ENCODE results near the gene KCNQ1.

KCNQ1 gene

DNA sequence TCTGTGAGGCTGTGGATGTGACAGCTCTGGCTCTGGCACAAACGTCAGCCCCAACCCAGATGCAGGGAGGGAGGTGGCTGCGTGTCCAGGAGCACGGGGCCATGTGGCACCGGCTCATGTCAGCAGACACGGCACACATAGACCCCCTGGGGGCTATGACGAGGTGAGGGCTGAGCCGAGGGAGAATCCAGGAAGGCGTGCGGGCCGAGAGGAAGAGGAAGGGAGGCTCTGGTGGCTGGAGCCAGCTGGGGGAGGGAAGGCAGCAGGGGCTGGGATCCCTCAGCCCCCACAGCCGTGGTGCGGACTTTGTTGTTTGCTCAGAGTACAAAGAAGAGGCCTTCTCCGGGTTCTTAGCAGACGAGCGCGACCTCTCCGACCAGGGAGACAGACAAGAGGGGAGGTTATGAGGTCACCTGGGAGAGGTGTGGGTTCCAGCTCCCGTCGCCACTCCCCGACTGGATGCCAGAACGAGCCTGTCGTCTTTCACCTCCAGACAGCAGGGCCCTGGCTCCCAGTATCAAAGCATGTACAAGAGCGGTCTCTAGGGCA, 394.7 kb downstream of the KCNQ1 start:
- no peaks in the 10 kb centered on the region for H3K9me3 ChIP-seq (ENCODE audit: insufficient read depth, low read length)
- no peaks in the 10 kb centered on the region; the same call in 1 of the 2 replicates for H4K20me1 ChIP-seq (ENCODE audit: low read depth, low read length)
- H3K9ac ChIP-seq (ENCODE audit: low read length), result no peak overlapping the region
- no peaks in the 10 kb centered on the region for H3K27me3 ChIP-seq (ENCODE audit: low read length)
- H3F3A ChIP-seq (ENCODE audit: insufficient read depth), result no peaks in the 10 kb centered on the region
- TF ChIP-seq EZH2phosphoT487 (conservative IDR thresholded peaks at IDR 0.05; ENCODE audit: low read length) (no peak), CTCF (IDR thresholded peaks at IDR 0.05; ENCODE audit: insufficient read depth, low read length, poor library complexity, severe bottlenecking) (no peak)
- no peak overlapping the region for H3K4me2 ChIP-seq (ENCODE audit: low read depth, low read length, poor library complexity, severe bottlenecking)
- H3K9me2 ChIP-seq (replicated peaks; ENCODE audit: insufficient read depth, low read length), result no peaks in the 10 kb centered on the region
- no peak overlapping the region for H3K4me3 ChIP-seq (ENCODE audit: insufficient read depth, low read length, poor library complexity, severe bottlenecking)
- H2AFZ ChIP-seq (ENCODE audit: low read depth, low read length, severe bottlenecking), result no peak overlapping the region
- no peaks in the 10 kb centered on the region for H3K79me2 ChIP-seq (ENCODE audit: insufficient read depth, low read length)
- no peak overlapping the region for H3K27ac ChIP-seq (ENCODE audit: low read depth, low read length)
- no peaks in the 10 kb centered on the region for H3K36me3 ChIP-seq (ENCODE audit: low read length)

DNA sequence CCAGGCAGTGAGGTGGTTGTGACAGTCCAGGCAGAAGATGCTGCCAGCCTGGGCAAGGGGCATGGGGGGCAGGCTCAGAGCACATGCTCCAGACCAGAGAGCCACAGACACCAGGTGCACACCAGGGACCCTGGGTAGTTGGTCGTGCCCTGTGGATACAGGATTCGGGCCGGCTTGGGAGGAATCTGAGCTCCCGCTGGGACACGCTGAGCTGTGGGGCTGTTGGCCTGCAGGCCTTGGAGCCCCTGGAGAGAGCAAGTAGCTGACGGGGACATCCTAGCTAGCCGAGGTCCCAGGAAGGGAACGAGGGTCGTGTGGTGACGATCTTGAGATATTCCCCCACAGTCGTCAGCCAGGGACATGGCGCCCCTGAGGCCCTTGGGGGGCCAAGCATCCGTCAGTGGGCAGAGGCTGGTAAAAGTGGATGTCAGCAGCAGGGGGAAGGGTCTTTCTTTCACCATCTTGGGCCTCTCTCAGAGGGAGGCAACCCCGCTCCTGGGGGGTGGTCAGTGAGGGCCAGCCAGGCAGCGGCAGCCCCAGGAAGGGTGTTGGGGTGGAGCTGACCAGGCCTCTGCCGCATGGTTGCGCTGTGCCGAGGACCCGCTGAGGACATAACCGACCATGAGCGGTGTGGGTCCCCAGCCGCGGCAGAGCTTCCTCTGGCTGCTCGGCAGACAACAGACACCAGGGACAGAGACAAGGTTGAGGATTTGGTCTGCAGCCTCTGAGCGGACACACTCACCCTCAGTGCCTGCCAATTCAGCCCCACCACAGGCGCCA, 396.8 kb downstream of the KCNQ1 start:
- Histone ChIP-seq H3K27ac (ENCODE audit: low read depth, low read length) (no peak overlapping the region), H2AFZ (ENCODE audit: low read depth, low read length, severe bottlenecking) (no peak overlapping the region), H3K9me2 (replicated peaks; ENCODE audit: insufficient read depth, low read length) (no peaks in the 10 kb centered on the region), H3K9me3 (ENCODE audit: insufficient read depth, low read length) (no peaks in the 10 kb centered on the region), H3K27me3 (ENCODE audit: low read length) (no peaks in the 10 kb centered on the region), H3K4me2 (ENCODE audit: low read depth, low read length, poor library complexity, severe bottlenecking) (no peak overlapping the region), H3F3A (ENCODE audit: insufficient read depth) (no peaks in the 10 kb centered on the region), H3K36me3 (ENCODE audit: low read length) (no peaks in the 10 kb centered on the region), H4K20me1 (ENCODE audit: low read depth, low read length) (no peaks in the 10 kb centered on the region; the same call in 1 of the 2 replicates), H3K4me3 (ENCODE audit: insufficient read depth, low read length, poor library complexity, severe bottlenecking) (no peak overlapping the region), H3K9ac (ENCODE audit: low read length) (no peak overlapping the region), H3K79me2 (ENCODE audit: insufficient read depth, low read length) (no peaks in the 10 kb centered on the region)
- TF ChIP-seq EZH2phosphoT487 (conservative IDR thresholded peaks at IDR 0.05; ENCODE audit: low read length) (no peak), CTCF (IDR thresholded peaks at IDR 0.05; ENCODE audit: insufficient read depth, low read length, poor library complexity, severe bottlenecking) (no peak)

- Histone ChIP-seq H3K4me3 (ENCODE audit: insufficient read depth, low read length, poor library complexity, severe bottlenecking) (no peak overlapping the region), H4K20me1 (ENCODE audit: low read depth, low read length) (no peaks in the 10 kb centered on the region; the same call in 1 of the 2 replicates), H3K79me2 (ENCODE audit: insufficient read depth, low read length) (no peaks in the 10 kb centered on the region), H3F3A (ENCODE audit: insufficient read depth) (no peaks in the 10 kb centered on the region), H3K27me3 (ENCODE audit: low read length) (no peaks in the 10 kb centered on the region), H3K36me3 (ENCODE audit: low read length) (no peaks in the 10 kb centered on the region), H3K4me2 (ENCODE audit: low read depth, low read length, poor library complexity, severe bottlenecking) (no peak overlapping the region), H3K9me3 (ENCODE audit: insufficient read depth, low read length) (no peaks in the 10 kb centered on the region), H2AFZ (ENCODE audit: low read depth, low read length, severe bottlenecking) (no peak overlapping the region), H3K9ac (ENCODE audit: low read length) (no peak overlapping the region), H3K27ac (ENCODE audit: low read depth, low read length) (no peak overlapping the region), H3K9me2 (replicated peaks; ENCODE audit: insufficient read depth, low read length) (no peaks in the 10 kb centered on the region)
- TF ChIP-seq CTCF (IDR thresholded peaks at IDR 0.05; ENCODE audit: insufficient read depth, low read length, poor library complexity, severe bottlenecking) (no peak), EZH2phosphoT487 (conservative IDR thresholded peaks at IDR 0.05; ENCODE audit: low read length) (no peak)
Measured at GRCh38 chr11:2842876-2843275, 398.1 kb downstream of the KCNQ1 start.
